PC-3 (cell line): ENCODE measurements around the gene PPM1L.

Source experiments
- EZH2phosphoT487 ChIP-seq: fragments of 300-600 bp; sonication (generic); IDR thresholded peaks from 2 replicates; pipeline ENCODE4 v1.6.1; 2018; ENCODE audit warnings: mild to moderate bottlenecking, antibody characterized with exemption, low read length, borderline replicate concordance
- TF ChIP-seq, protein P1 (sequence below): fragments of 300-600 bp; sonication (generic); conservative IDR thresholded peaks from 2 replicates; pipeline ENCODE4 v1.5.1; 2017; ENCODE audit warnings: antibody characterized with exemption, low read depth, mild to moderate bottlenecking, low read length

DNA sequence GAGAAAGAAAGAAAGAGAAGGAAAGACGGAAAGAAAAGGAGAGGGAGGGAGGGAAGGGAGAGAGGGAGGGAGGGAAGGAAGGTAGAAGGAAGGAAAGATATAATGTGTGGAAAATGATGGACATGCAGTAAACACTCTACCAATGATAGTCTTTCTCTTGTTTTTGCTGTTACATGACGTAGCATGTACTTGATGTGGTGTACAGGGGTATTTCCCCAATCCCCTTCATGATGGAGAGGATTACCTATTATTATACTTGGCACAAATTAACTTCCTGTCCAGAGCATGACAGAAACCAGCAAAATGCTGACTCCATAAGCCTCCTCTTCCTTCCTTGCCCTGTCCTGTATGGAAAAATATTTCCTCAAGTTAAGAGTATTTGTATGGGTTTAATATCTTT is 224.7 kb downstream of the PPM1L start:
- TF ChIP-seq, protein P1, sequence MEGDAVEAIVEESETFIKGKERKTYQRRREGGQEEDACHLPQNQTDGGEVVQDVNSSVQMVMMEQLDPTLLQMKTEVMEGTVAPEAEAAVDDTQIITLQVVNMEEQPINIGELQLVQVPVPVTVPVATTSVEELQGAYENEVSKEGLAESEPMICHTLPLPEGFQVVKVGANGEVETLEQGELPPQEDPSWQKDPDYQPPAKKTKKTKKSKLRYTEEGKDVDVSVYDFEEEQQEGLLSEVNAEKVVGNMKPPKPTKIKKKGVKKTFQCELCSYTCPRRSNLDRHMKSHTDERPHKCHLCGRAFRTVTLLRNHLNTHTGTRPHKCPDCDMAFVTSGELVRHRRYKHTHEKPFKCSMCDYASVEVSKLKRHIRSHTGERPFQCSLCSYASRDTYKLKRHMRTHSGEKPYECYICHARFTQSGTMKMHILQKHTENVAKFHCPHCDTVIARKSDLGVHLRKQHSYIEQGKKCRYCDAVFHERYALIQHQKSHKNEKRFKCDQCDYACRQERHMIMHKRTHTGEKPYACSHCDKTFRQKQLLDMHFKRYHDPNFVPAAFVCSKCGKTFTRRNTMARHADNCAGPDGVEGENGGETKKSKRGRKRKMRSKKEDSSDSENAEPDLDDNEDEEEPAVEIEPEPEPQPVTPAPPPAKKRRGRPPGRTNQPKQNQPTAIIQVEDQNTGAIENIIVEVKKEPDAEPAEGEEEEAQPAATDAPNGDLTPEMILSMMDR, result no peak
- no peak for TF ChIP-seq EZH2phosphoT487
